Lung (tissue), 12 donors: ENCODE results near the gene UTP11. TPM values are rescaled to one million over a fixed set of nuclear protein-coding genes. Genes with fewer than 3 reads are reported as not detected.

Source experiments
- ATAC-seq: fragments of 200-7000 bp; cut with Tn5 transposase; one replicate; pipeline ENCODE4 v1.9.1; 2020; ENCODE audit warnings: moderate number of reproducible peaks; ENCODE audit not compliant: insufficient read depth, low FRiP score
- DNase-seq, 3 donors: peaks; one replicate each; pipeline ENCODE4 v3.0.0-alpha.2; 2013 to 2017
- H3K27ac ChIP-seq, 2 donors: one replicate each; pipeline ENCODE4 v1.5.1; 2013; ENCODE audit warnings: mild to moderate bottlenecking in 2 of 2, moderate library complexity in 2 of 2, control low read depth in 1 of 2, inconsistent platforms in 1 of 2, low read depth in 1 of 2, low read length in 1 of 2
- H3K27me3 ChIP-seq, 3 donors: one replicate each; pipeline ENCODE4 v1.5.1; 2013; ENCODE audit warnings: low read length in 2 of 3; ENCODE audit not compliant: control insufficient read depth in 3 of 3, insufficient read depth in 3 of 3
- H3K36me3 ChIP-seq, 4 donors: one replicate each; pipeline ENCODE4 v1.5.1; 2013; ENCODE audit warnings: low read length in 4 of 4, mild to moderate bottlenecking in 1 of 4, moderate library complexity in 1 of 4; ENCODE audit not compliant: control insufficient read depth in 4 of 4, insufficient read depth in 4 of 4
- H3K4me1 ChIP-seq, 5 donors: one replicate each; pipeline ENCODE4 v1.5.1; 2013; ENCODE audit warnings: low read length in 5 of 5, mild to moderate bottlenecking in 2 of 5, moderate library complexity in 1 of 5; ENCODE audit not compliant: control insufficient read depth in 5 of 5, insufficient read depth in 5 of 5
- H3K4me3 ChIP-seq: one replicate; pipeline ENCODE4 v1.5.1; 2013; ENCODE audit warnings: mild to moderate bottlenecking, control low read depth, moderate library complexity
- H3K9ac ChIP-seq, 2 donors: one replicate each; pipeline ENCODE4 v1.5.1; 2013; ENCODE audit warnings: low read length in 2 of 2, control low read depth in 1 of 2; ENCODE audit not compliant: insufficient read depth in 1 of 2
- H3K9me3 ChIP-seq, 4 donors: one replicate each; pipeline ENCODE4 v1.5.1; 2013; ENCODE audit warnings: low read length in 3 of 4, mild to moderate bottlenecking in 1 of 4, moderate library complexity in 1 of 4; ENCODE audit not compliant: control insufficient read depth in 4 of 4, insufficient read depth in 3 of 4
- WGBS, 2 donors: extraction: QIAGEN DNeasy Blood & Tissue Kit; methylation state at CpG; one replicate each; pipeline ENCODE4 v1.1.7; 2013; 5-methylcytosine and 5-hydroxymethylcytosine counted together
- polyA plus RNA-seq, 2 donors: library from polyadenylated mRNA; stranded (reverse); fragments of 200-250 nt; gene quantifications; one replicate each; pipeline ENCODE4 v1.2.1, GENCODE V29; 2013
- total RNA-seq, 2 donors: library from RNA; depleted of rRNA in 1 of 2; stranded (reverse); fragments of >200 nt in 1 of 2; gene quantifications; one replicate each; pipeline ENCODE4 v1.2.1, GENCODE V29; 2014 to 2021
- TF ChIP-seq, protein P1 (sequence below): IDR thresholded peaks from 2 replicates; pipeline ENCODE4 v1.5.1; 2012; ENCODE audit warnings: mild to moderate bottlenecking; ENCODE audit errors: control extremely low read depth, extremely low read depth
- donor health status: control.
- donor health status: control.
- donor health status: Bipolar disorder and iron deficiency.
- donor health status: healthy.
- donor health status: DM: yes; HTN: yes; CAD: no.

UTP11 gene
- total and polyA plus RNA-seq, 4 donors: 27.3 to 33.7 (median 31.1) TPM

DNA sequence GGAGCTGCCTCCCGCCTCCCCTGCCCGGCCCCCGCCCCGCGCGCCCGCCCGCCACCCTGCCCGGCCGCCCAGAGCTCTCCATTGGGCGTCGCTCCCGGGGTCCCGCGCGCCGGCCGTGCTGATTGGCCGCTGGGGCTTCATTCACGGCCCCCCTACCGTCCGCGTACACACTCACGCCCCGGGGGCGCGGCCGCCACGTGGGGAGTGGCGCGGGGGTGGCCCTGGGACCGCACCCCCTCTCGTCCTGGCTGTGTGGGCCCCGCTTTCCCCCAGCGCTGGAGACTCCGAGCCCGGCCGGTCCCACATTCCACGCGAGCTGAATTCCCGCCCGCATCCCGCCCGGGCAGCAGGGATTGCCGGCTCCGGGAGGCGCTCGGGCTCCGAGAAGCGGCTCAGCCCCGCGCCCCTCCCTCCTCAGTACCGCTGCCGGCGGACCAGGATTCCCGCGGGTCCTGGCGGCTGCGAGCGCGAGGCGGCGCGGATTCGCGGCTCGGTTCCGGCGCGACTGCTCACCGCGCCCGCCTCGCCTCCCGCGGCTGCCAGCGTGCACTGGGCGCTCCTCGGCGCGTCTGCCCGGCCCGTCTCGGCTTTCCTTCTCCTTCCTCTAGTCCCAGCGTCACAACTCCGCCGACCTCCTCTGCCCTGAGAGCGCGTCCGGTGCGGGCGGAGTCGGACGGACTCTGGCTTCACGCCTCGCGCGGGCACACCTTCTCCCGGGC, 34.5 kb downstream of the UTP11 start:
- ATAC-seq (peak; percentile 88), DNase-seq (peak; percentile 85 to 89 (median 88))
- TF ChIP-seq, protein P1, sequence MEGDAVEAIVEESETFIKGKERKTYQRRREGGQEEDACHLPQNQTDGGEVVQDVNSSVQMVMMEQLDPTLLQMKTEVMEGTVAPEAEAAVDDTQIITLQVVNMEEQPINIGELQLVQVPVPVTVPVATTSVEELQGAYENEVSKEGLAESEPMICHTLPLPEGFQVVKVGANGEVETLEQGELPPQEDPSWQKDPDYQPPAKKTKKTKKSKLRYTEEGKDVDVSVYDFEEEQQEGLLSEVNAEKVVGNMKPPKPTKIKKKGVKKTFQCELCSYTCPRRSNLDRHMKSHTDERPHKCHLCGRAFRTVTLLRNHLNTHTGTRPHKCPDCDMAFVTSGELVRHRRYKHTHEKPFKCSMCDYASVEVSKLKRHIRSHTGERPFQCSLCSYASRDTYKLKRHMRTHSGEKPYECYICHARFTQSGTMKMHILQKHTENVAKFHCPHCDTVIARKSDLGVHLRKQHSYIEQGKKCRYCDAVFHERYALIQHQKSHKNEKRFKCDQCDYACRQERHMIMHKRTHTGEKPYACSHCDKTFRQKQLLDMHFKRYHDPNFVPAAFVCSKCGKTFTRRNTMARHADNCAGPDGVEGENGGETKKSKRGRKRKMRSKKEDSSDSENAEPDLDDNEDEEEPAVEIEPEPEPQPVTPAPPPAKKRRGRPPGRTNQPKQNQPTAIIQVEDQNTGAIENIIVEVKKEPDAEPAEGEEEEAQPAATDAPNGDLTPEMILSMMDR: no peak
- H3K27ac ChIP-seq: no peak overlapping the region
- no peaks in the 10 kb centered on the region for H3K9me3 ChIP-seq
- H3K36me3 ChIP-seq: no peaks in the 10 kb centered on the region
- H3K9ac ChIP-seq: no peak overlapping the region
- peaks cover 0 to 40% (median 14%) of the 10 kb centered on the region in 5 donors for H3K4me1 ChIP-seq
- H3K4me3 ChIP-seq: peak overlapping the region; percentile 41
- peaks cover 3 to 53% (median 35%) of the 10 kb centered on the region in 3 donors for H3K27me3 ChIP-seq
- WGBS, 2 donors: 1% methylated on average over 33 to 99 of the region's 99 CpGs

DNA sequence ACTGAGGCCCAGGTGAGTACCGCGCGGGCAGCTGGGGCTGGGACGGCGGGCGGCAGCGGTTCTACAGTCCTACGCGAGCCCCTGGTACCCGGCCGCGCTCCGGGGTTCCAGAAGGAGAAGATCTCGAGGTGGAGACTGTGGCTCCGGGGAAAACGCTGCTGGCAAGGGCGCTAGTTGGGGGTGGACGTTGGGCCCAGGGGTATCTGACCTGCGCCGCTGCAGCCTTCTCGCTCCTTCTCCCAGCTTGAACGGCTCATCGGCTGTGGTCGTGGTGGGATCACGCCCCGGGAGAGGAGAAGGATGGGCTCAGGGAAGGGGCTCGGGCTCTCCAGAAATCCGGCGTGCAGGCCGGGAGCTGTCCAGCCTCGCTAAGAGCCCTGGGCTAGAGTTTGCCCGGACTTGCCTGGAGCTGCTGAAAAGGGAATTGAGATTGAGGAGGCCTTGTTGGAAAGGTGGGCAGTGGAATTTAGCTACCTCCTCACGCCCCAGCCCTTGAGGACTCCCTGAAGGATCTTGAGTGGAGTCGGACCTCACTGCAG, 35.1 kb downstream of the UTP11 start:
- Histone ChIP-seq H3K27me3 (peaks cover 0 to 47% (median 29%) of the 10 kb centered on the region in 3 donors), H3K27ac (no peak overlapping the region), H3K9me3 (no peaks in the 10 kb centered on the region), H3K4me1 (peaks cover 0 to 40% (median 15%) of the 10 kb centered on the region in 5 donors), H3K4me3 (peak overlapping the region; percentile 41), H3K9ac (no peak overlapping the region), H3K36me3 (no peaks in the 10 kb centered on the region)
- TF ChIP-seq, protein P1: no peak
- DNase-seq (peak; percentile 41 to 49 (median 45)), ATAC-seq (no peak)
- WGBS, 2 donors: 20 to 22% methylated on average over 34 of the region's 34 CpGs

DNA sequence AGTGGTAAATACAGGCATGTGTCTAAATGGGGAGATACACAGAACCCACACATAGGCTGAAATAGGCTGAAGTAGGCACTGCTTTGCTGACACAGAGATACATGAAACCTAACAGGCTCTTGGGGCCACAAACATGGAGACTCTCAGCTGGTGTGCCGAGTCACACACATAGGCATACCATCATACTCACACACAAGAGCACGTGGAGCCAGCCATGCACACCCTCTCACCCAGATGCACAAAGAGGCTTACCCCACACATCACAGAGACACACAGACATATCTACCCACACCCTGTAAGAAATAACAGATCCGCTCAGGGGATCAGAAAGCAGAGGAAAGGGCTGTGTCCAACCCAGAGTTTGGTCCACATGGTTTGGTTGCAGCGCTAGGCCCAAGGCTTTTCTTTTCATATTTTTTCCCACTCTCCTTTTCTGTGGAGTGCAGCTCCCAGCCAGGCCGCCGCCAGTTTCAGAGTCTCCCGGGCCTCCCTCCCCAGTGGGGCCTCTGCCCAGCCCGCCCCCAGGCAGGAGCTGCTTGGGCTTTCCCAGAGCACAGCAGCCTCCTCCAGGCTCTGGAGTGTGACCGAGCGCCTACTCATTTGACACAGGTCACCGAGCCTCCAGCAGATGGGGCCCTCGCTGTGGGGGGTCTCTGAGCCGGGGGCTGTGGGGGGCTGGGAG, 38.0 kb downstream of the UTP11 start:
- Histone ChIP-seq H3K9me3 (no peaks in the 10 kb centered on the region), H3K4me1 (peaks cover 0 to 28% (median 13%) of the 10 kb centered on the region in 5 donors), H3K27ac (no peak overlapping the region), H3K4me3 (no peak overlapping the region), H3K27me3 (peaks cover 0 to 26% (median 5%) of the 10 kb centered on the region in 3 donors), H3K36me3 (no peaks in the 10 kb centered on the region), H3K9ac (no peak overlapping the region)
- TF ChIP-seq, protein P1: no peak
- ATAC-seq (no peak), DNase-seq (peak; percentile 51 to 62 (median 53))
- 69 to 76% methylated on average over 13 of the region's 13 CpGs for WGBS, 2 donors
